ENCODE measurements around the gene CGA.

Gene CGA

GRCh38 chr6:87071683-87072082 lies 23.2 kb downstream of the CGA start:
- no peak for TF ChIP-seq SUZ12 (IDR thresholded peaks at IDR 0.05; ENCODE audit: extremely low read depth, insufficient read depth, insufficient read length)
- no peak for TF ChIP-seq ZNF274 (IDR thresholded peaks at IDR 0.05; ENCODE audit: low read depth, low read length)
- TF ChIP-seq YY1 (IDR thresholded peaks at IDR 0.05; ENCODE audit: insufficient read depth, insufficient read length): no peak
- no peaks in the 10 kb centered on the region for H3K9me3 ChIP-seq (ENCODE audit: insufficient read depth, low read length)
- no peak overlapping the region for H3K4me3 ChIP-seq (ENCODE audit: insufficient read length, low read depth)
- DNase-seq (ENCODE audit: low read depth, low spot score): no peak
- H3K27me3 ChIP-seq (ENCODE audit: insufficient read depth, insufficient read length): no peaks in the 10 kb centered on the region
- no peaks in the 10 kb centered on the region for H3K36me3 ChIP-seq (ENCODE audit: insufficient read depth, insufficient read length, low read length)
- no peaks in the 10 kb centered on the region for H3K4me1 ChIP-seq (ENCODE audit: insufficient read depth, insufficient read length)
- no peak overlapping the region for H3K9ac ChIP-seq (ENCODE audit: insufficient read length, low read depth)

GRCh38 chr6:87070741-87071140 lies 24.2 kb downstream of the CGA start:
- H3K4me3 ChIP-seq (ENCODE audit: insufficient read length, low read depth): no peak overlapping the region
- H3K36me3 ChIP-seq (ENCODE audit: insufficient read depth, insufficient read length, low read length): no peaks in the 10 kb centered on the region
- DNase-seq (ENCODE audit: low read depth, low spot score): no peak
- H3K27me3 ChIP-seq (ENCODE audit: insufficient read depth, insufficient read length): no peaks in the 10 kb centered on the region
- H3K9ac ChIP-seq (ENCODE audit: insufficient read length, low read depth): no peak overlapping the region
- no peak for TF ChIP-seq ZNF274 (IDR thresholded peaks at IDR 0.05; ENCODE audit: low read depth, low read length)
- TF ChIP-seq SUZ12 (IDR thresholded peaks at IDR 0.05; ENCODE audit: extremely low read depth, insufficient read depth, insufficient read length): no peak
- no peak for TF ChIP-seq YY1 (IDR thresholded peaks at IDR 0.05; ENCODE audit: insufficient read depth, insufficient read length)
- H3K9me3 ChIP-seq (ENCODE audit: insufficient read depth, low read length): no peaks in the 10 kb centered on the region
- no peaks in the 10 kb centered on the region for H3K4me1 ChIP-seq (ENCODE audit: insufficient read depth, insufficient read length)

GRCh38 chr6:87068795-87069194 lies 26.1 kb downstream of the CGA start:
- no peak for DNase-seq (ENCODE audit: low read depth, low spot score)
- TF ChIP-seq SUZ12 (IDR thresholded peaks at IDR 0.05; ENCODE audit: extremely low read depth, insufficient read depth, insufficient read length): no peak
- no peak for TF ChIP-seq YY1 (IDR thresholded peaks at IDR 0.05; ENCODE audit: insufficient read depth, insufficient read length)
- no peak for TF ChIP-seq ZNF274 (IDR thresholded peaks at IDR 0.05; ENCODE audit: low read depth, low read length)
- no peak overlapping the region for H3K9ac ChIP-seq (ENCODE audit: insufficient read length, low read depth)
- H3K36me3 ChIP-seq (ENCODE audit: insufficient read depth, insufficient read length, low read length): no peaks in the 10 kb centered on the region
- H3K4me3 ChIP-seq (ENCODE audit: insufficient read length, low read depth): no peak overlapping the region
- no peaks in the 10 kb centered on the region for H3K27me3 ChIP-seq (ENCODE audit: insufficient read depth, insufficient read length)
- no peaks in the 10 kb centered on the region for H3K4me1 ChIP-seq (ENCODE audit: insufficient read depth, insufficient read length)
- no peaks in the 10 kb centered on the region for H3K9me3 ChIP-seq (ENCODE audit: insufficient read depth, low read length)

- DNase-seq (ENCODE audit: low read depth, low spot score): peak; percentile 25
- H3K9me3 ChIP-seq (ENCODE audit: insufficient read depth, low read length): no peaks in the 10 kb centered on the region
- no peaks in the 10 kb centered on the region for H3K36me3 ChIP-seq (ENCODE audit: insufficient read depth, insufficient read length, low read length)
- no peaks in the 10 kb centered on the region for H3K4me1 ChIP-seq (ENCODE audit: insufficient read depth, insufficient read length)
- H3K4me3 ChIP-seq (ENCODE audit: insufficient read length, low read depth): no peak overlapping the region
- H3K9ac ChIP-seq (ENCODE audit: insufficient read length, low read depth): no peak overlapping the region
- TF ChIP-seq SUZ12 (IDR thresholded peaks at IDR 0.05; ENCODE audit: extremely low read depth, insufficient read depth, insufficient read length) (no peak), ZNF274 (IDR thresholded peaks at IDR 0.05; ENCODE audit: low read depth, low read length) (no peak), YY1 (IDR thresholded peaks at IDR 0.05; ENCODE audit: insufficient read depth, insufficient read length) (no peak)
- no peaks in the 10 kb centered on the region for H3K27me3 ChIP-seq (ENCODE audit: insufficient read depth, insufficient read length)
Measured at GRCh38 chr6:87066449-87067333, 28.2 kb downstream of the CGA start.

GRCh38 chr6:87065117-87065516 lies 29.8 kb downstream of the CGA start:
- peaks cover 1% of the 10 kb centered on the region; the same call in 1 of the 2 replicates for H3K9me3 ChIP-seq (ENCODE audit: insufficient read depth, low read length)
- no peaks in the 10 kb centered on the region for H3K4me1 ChIP-seq (ENCODE audit: insufficient read depth, insufficient read length)
- H3K36me3 ChIP-seq (ENCODE audit: insufficient read depth, insufficient read length, low read length): no peaks in the 10 kb centered on the region
- no peak overlapping the region for H3K9ac ChIP-seq (ENCODE audit: insufficient read length, low read depth)
- H3K27me3 ChIP-seq (ENCODE audit: insufficient read depth, insufficient read length): no peaks in the 10 kb centered on the region
- DNase-seq (ENCODE audit: low read depth, low spot score): no peak
- no peak overlapping the region for H3K4me3 ChIP-seq (ENCODE audit: insufficient read length, low read depth)
- TF ChIP-seq YY1 (IDR thresholded peaks at IDR 0.05; ENCODE audit: insufficient read depth, insufficient read length) (no peak), ZNF274 (IDR thresholded peaks at IDR 0.05; ENCODE audit: low read depth, low read length) (no peak), SUZ12 (IDR thresholded peaks at IDR 0.05; ENCODE audit: extremely low read depth, insufficient read depth, insufficient read length) (no peak)

- no peaks in the 10 kb centered on the region for H3K36me3 ChIP-seq (ENCODE audit: insufficient read depth, insufficient read length, low read length)
- H3K27me3 ChIP-seq (ENCODE audit: insufficient read depth, insufficient read length): no peaks in the 10 kb centered on the region
- no peak overlapping the region for H3K9ac ChIP-seq (ENCODE audit: insufficient read length, low read depth)
- peaks cover 5% of the 10 kb centered on the region; the same call in 1 of the 2 replicates for H3K9me3 ChIP-seq (ENCODE audit: insufficient read depth, low read length)
- no peak overlapping the region for H3K4me3 ChIP-seq (ENCODE audit: insufficient read length, low read depth)
- TF ChIP-seq SUZ12 (IDR thresholded peaks at IDR 0.05; ENCODE audit: extremely low read depth, insufficient read depth, insufficient read length) (no peak), ZNF274 (IDR thresholded peaks at IDR 0.05; ENCODE audit: low read depth, low read length) (no peak), YY1 (IDR thresholded peaks at IDR 0.05; ENCODE audit: insufficient read depth, insufficient read length) (no peak)
- no peaks in the 10 kb centered on the region for H3K4me1 ChIP-seq (ENCODE audit: insufficient read depth, insufficient read length)
- no peak for DNase-seq (ENCODE audit: low read depth, low spot score)
Measured at GRCh38 chr6:87059943-87060342, 35.0 kb downstream of the CGA start.

GRCh38 chr6:87054143-87054833 lies 40.6 kb downstream of the CGA start:
- Histone ChIP-seq H3K9me3 (ENCODE audit: insufficient read depth, low read length) (no peaks in the 10 kb centered on the region), H3K9ac (ENCODE audit: insufficient read length, low read depth) (no peak overlapping the region), H3K4me3 (ENCODE audit: insufficient read length, low read depth) (no peak overlapping the region), H3K4me1 (ENCODE audit: insufficient read depth, insufficient read length) (no peaks in the 10 kb centered on the region), H3K36me3 (ENCODE audit: insufficient read depth, insufficient read length, low read length) (no peaks in the 10 kb centered on the region), H3K27me3 (ENCODE audit: insufficient read depth, insufficient read length) (no peaks in the 10 kb centered on the region)
- no peak for TF ChIP-seq YY1 (IDR thresholded peaks at IDR 0.05; ENCODE audit: insufficient read depth, insufficient read length)
- TF ChIP-seq SUZ12 (IDR thresholded peaks at IDR 0.05; ENCODE audit: extremely low read depth, insufficient read depth, insufficient read length): no peak
- no peak for TF ChIP-seq ZNF274 (IDR thresholded peaks at IDR 0.05; ENCODE audit: low read depth, low read length)
- no peak for DNase-seq (ENCODE audit: low read depth, low spot score)
